Left hindlimb (tissue), 1 donor: ENCODE data around the gene PDE9A.
"Not testable (repeated sequence)": the region's sequence is repeated elsewhere in the genome, so short reads cannot be mapped to it uniquely, and the experiment has no call there.

Experiments used
- DNase-seq: peaks from one replicate; pipeline ENCODE4 v3.0.0-alpha.2; 2018

PDE9A gene

DNA sequence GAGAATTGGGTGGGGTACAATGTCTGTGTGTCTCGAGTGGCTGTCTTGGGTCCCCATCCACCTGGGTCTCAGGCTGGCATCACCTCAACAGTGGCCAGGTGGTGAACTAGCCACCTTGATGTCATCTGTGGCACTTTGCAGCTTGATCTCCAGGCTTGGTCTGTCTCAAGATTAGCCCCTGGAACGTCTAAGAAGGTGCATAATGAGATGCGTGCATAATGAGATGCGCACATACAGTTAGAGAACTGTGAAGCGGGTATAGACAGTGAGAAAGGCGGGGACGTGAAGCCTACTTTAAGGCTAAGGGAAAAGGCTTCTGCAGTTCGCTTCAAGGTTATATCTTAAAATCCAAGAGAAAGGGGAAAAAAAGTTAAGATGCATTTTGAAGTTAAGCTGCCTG lies 127.2 kb downstream of the PDE9A start:
- no peak for DNase-seq

- no peak for DNase-seq
These were observed 127.9 kb downstream of the PDE9A start for GRCh38 chr21:42781150-42781970.

DNA sequence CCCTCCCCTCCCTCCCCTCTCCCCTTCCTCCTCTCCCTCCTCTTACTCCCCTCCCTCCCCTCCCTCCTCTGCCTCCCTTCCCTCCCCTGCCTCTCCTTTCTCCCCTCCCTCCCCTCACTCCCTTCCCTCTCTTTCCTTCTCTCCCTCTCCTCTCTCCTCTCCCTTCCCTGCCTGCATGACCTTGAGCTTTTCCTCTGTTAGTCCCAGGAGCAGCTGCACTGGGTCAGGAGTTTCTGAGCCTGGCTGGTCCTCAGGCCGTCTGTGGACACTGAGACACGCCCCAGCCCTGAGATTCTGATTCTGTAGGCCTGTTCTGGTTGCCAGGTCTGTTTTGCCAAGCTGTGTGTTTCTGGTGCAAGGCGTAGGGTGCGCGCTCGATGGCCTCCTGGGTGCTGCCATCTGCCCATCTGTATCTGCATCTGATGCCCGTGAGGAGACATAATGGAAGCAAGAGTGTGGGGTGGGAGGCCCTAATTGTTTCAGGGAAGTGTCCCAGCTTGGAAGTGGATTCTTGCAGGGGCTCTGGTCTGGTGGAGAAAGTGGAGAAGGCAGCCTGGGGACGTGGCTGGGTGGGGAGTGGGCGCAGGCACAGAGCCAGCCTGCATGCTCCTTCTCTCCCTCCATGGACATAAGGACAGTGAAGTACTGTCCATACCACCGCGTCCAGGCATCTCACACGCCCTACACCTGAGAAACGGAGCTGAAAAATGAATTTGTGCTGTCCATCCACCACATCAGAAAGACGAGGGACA lies 128.7 kb downstream of the PDE9A start:
- no peak for DNase-seq

DNA sequence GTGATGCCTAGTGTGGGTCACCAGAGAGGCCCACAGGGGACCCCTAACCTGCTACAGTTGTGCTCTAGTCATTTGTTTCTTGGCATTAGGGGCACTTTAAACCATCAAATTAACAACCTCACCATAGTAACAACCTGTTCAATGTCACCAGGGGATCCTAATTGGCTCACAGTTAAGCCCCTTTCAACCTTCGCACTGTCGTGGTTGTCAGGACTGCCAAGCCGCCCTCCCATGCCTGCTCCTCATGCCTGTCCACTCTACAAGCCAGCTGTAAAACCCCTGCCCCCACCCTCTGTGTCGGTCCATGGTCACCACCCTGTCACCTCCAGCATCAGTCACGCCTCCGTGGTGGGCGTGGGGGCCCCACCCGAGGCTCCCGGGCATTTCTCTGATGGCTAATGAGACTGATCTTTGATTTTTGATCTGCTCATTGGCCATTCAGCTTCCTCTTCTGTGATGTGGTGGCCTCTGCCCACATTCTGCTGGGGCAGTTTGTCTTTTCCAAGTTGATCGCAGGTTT lies 129.4 kb downstream of the PDE9A start:
- no peak for DNase-seq

- no peak for DNase-seq
These were observed 130.9 kb downstream of the PDE9A start for GRCh38 chr21:42784276-42784675.

DNA sequence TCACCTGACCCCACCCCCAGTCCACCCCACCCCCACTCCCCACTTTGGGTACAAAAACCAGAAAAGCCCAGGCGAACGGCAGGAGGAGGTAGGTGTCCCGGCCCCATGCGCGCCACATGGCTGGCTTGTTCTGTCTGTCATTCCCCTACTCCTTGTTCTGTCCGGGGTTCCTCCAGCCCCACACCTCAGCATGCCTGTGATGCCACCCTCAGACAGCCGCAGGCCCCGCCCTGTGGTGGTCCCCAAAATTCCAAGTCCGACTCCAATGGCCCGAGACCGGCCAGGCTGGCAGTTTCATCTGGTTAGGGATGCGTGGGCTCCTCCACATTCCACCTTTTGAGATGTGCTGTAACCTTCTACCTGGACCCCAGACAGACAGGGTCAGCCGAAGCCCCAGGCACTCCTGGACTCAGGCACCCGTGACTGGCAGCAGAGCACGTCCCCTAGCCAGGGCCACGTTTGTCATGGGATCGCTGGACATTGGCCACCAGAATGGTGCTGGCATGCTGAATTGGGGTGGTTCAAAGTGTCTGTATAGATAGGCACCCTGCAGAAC lies 131.6 kb downstream of the PDE9A start:
- DNase-seq, result no peak

DNA sequence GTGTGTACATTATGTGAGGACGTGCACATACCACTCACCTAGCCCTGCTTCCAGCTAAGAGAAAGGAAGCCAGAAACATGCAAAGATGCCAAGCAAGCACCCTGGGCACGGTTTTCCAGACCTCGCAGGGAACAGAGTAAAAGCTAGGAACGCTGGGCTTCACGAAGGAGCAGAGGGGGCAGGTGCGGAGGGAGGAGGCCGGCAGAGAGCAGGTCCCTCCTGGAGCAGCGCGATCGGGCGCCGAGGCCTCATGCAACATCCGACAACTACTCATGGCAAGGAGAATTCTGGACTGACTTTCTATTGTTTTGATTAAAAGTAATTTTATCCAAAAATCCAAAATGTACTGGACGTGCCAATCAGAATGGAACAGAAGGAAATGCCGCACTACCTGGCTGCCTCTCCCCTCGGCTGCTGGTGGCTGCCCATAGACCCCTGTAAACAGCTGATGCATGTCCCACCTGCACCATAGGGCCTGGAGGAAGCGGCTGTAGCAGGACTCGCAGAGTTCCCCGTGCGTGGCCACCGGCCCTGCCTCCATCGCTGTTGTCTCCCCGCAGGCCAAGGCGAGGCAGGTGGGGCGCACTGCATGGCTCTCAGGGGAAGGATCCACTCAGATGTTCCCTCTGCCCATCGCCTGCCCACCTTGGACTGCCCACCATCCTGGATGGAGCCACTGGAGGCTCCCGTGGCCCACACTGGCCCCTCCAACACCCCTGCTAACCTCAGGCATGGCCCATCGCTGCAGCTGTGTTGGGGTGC lies 132.4 kb downstream of the PDE9A start:
- no peak for DNase-seq

DNA sequence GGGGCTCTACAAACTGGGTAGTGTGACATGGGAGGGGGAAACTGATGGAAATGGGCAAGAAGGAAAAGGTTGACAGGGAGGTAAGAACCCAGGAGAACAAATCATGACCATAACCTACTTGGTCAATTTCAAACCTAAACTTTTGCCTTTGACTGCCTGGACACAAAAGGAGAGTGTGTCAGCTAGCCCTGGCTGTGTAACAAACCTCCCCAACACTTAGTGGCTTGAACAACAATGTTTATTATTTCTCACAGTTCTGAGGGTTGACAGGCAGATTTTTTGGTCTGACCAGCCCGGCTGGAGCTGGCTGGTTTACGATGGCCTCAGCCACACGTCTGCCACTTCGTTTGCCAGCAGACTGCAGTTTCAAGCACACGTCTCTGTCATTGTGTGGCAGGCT lies 133.5 kb downstream of the PDE9A start:
- no peak for DNase-seq

DNA sequence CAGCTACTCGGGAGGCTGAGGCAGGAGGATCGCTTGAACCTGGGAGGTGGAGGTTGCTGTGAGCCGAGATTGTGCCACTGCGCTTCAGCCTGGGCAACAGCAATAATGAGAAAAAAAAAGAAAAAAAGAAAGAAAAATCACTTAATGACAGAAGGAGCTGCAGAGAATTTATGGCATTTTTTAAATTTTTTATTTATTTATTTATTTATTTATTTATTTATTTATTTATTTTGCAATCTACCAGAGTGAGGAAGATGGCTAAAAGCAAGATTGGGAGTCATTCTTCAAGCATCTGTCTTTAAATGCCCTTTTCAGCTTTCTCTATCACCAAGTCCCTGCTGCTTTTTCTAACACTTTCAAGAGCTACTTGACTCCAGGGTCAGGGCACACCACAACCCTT lies 134.2 kb downstream of the PDE9A start:
- DNase-seq, result no peak

- no peak for DNase-seq
These were observed 137.2 kb downstream of the PDE9A start for GRCh38 chr21:42790520-42791065.

GRCh38 chr21:42793774-42794173 lies 140.4 kb downstream of the PDE9A start:
- DNase-seq, result no peak

DNA sequence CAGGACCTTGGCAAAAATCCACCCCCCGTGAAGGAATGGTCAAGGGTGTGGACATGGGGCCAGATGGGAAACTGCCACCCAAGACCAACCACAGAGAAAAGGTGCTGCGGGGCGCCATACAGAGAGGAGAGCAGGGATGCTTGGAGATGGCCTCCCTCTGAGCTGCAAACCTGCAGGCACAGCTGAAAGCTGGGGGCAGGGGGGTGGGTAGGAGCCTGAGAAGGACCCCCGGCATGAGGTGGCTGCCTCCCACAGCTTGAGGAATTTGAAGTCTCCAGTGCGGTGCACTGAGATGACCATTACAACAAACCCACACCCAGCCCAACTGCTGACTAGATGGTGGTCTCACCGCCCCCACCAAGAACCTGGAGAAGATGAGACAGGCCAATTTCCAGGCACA lies 141.1 kb downstream of the PDE9A start:
- no peak for DNase-seq

- no peak for DNase-seq
These were observed 143.1 kb downstream of the PDE9A start for GRCh38 chr21:42796327-42797062.

GRCh38 chr21:42797522-42797921 lies 144.1 kb downstream of the PDE9A start:
- no peak for DNase-seq

GRCh38 chr21:42798106-42798505 lies 144.7 kb downstream of the PDE9A start:
- no peak for DNase-seq

GRCh38 chr21:42799516-42799915 lies 146.1 kb downstream of the PDE9A start:
- no peak for DNase-seq

GRCh38 chr21:42799948-42800347 lies 146.5 kb downstream of the PDE9A start:
- DNase-seq, result no peak

GRCh38 chr21:42801616-42802015 lies 148.2 kb downstream of the PDE9A start:
- DNase-seq, result not testable (repeated sequence)

DNA sequence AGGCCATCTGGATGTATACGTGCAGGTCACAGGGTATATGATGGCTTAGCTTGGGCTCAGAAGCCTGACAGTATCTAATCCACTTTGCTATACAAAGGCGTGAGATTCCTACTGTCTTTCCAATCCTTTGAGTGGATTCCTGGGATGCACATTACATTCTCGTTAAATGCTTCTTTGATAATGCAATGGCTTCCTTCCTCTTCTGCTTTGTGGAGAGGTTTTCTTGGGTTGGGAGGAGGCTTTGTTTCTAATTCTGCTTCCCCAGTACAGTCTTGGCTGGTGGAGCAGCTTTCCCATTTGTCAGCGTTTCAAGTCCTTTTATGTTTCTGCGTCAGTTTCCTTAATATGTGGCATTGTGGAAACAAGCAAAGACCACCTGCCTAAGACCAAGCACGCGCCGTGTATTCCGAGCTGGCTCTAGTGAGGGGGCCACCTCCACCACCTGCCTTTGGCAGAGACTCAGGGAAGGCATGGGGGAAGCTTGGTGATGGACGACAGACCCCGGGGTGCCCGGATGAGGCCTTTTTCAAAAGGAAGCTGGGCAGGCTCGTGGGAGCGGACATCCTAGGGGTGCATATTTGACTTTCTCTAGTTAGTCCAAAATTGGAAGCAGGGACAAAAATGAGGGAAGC lies 153.2 kb downstream of the PDE9A start:
- DNase-seq, result no peak

DNA sequence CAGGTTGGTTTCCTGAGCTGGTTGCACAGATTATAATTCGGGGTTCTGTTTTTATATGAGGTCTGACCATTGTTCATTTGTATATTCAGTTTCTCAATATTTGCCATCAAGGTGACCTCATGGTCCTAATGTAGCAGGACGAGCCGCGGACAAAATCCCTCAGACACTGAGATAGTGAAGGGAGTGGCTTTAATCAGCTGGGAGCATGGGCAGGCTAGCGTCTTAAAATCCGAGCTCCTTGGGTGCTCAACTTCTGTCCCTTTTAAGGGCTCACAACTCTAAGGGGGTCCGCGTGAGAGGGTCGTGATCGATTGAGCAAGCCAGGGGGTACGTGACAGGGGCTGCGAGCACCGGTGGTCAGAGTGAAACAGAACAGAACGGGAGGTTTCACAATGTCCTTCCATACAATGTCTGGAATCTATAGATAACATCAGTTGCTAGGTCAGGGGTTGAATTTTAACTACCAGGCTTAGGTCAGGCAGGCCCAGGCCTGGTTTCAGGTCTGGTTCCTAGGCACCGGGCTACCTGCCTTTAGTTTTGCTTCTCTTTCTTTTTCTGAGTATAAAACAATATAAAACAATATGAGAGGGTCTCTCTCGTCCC lies 154.0 kb downstream of the PDE9A start:
- not testable (repeated sequence) for DNase-seq
